HEK293T (cell line): ENCODE results near the gene RBM10.

Experiments
- CTCF ChIA-PET: fragments of 350-600 bp; formaldehyde crosslinking; extraction: SDS; loops from one replicate; lab custom pipeline; 2021; ENCODE audit warnings: antibody characterized with exemption, inconsistent platforms; lab: Yijun Ruan, JAX
- POLR2A ChIA-PET: fragments of 350-600 bp; formaldehyde crosslinking; extraction: SDS; loops from one replicate; lab custom pipeline; 2020; ENCODE audit warnings: antibody characterized with exemption, inconsistent platforms; lab: Yijun Ruan, JAX
- DNase-seq: peaks from one replicate; pipeline ENCODE4 v3.0.0; 2012; ENCODE audit warnings: mixed read lengths; ENCODE audit errors: extremely low spot score
- ARNT ChIP-seq: fragments of 450-650 bp; IDR thresholded peaks from 2 replicates; pipeline ENCODE4 v1.6.1; 2017; ENCODE audit warnings: mild to moderate bottlenecking
- BHLHE40 ChIP-seq: fragments of 450-650 bp; IDR thresholded peaks from 2 replicates; pipeline ENCODE4 v1.6.1; 2016; ENCODE audit warnings: mild to moderate bottlenecking, moderate library complexity, borderline replicate concordance
- CTBP1 ChIP-seq: fragments of 450-650 bp; IDR thresholded peaks from 2 replicates; pipeline ENCODE4 v1.6.1; 2016; ENCODE audit warnings: borderline replicate concordance
- ELF4 ChIP-seq: fragments of 450-650 bp; IDR thresholded peaks from 2 replicates; pipeline ENCODE4 v1.6.1; 2017; ENCODE audit warnings: antibody characterized with exemption
- FOXA1 ChIP-seq: fragments of 450-650 bp; IDR thresholded peaks from 2 replicates; pipeline ENCODE4 v1.6.1; 2016; ENCODE audit warnings: mild to moderate bottlenecking
- FOXK2 ChIP-seq: fragments of 450-650 bp; IDR thresholded peaks from 2 replicates; pipeline ENCODE4 v1.6.1; 2016; ENCODE audit warnings: mild to moderate bottlenecking
- FOXM1 ChIP-seq: fragments of 450-650 bp; IDR thresholded peaks from 2 replicates; pipeline ENCODE4 v1.6.1; 2017; ENCODE audit warnings: mild to moderate bottlenecking, borderline replicate concordance
- HDGF ChIP-seq: fragments of 450-650 bp; IDR thresholded peaks from 2 replicates; pipeline ENCODE4 v1.6.1; 2017; ENCODE audit warnings: antibody characterized with exemption, borderline replicate concordance
- L3MBTL2 ChIP-seq: fragments of 450-650 bp; conservative IDR thresholded peaks from 2 replicates; pipeline ENCODE4 v1.6.1; 2016; ENCODE audit warnings: mild to moderate bottlenecking
- LEF1 ChIP-seq: fragments of 450-650 bp; IDR thresholded peaks from 2 replicates; pipeline ENCODE4 v1.6.1; 2017; ENCODE audit warnings: mild to moderate bottlenecking, borderline replicate concordance
- NFRKB ChIP-seq: fragments of 450-650 bp; IDR thresholded peaks from 2 replicates; pipeline ENCODE4 v1.6.1; 2016; ENCODE audit warnings: mild to moderate bottlenecking, moderate library complexity
- SP1 ChIP-seq: fragments of 450-650 bp; IDR thresholded peaks from 2 replicates; pipeline ENCODE4 v1.6.1; 2017
- SUZ12 ChIP-seq: fragments of 450-650 bp; IDR thresholded peaks from 2 replicates; pipeline ENCODE4 v1.6.1; 2016; ENCODE audit warnings: mild to moderate bottlenecking
- TARDBP ChIP-seq: fragments of 450-650 bp; IDR thresholded peaks from 2 replicates; pipeline ENCODE4 v1.6.1; 2016
- ZNF384 ChIP-seq: fragments of 450-650 bp; IDR thresholded peaks from 2 replicates; pipeline ENCODE4 v1.6.1; 2016
- TF ChIP-seq, protein P1 (sequence below): fragments of 450-650 bp; IDR thresholded peaks from 2 replicates; pipeline ENCODE4 v1.6.1; 2016

Gene RBM10

DNA sequence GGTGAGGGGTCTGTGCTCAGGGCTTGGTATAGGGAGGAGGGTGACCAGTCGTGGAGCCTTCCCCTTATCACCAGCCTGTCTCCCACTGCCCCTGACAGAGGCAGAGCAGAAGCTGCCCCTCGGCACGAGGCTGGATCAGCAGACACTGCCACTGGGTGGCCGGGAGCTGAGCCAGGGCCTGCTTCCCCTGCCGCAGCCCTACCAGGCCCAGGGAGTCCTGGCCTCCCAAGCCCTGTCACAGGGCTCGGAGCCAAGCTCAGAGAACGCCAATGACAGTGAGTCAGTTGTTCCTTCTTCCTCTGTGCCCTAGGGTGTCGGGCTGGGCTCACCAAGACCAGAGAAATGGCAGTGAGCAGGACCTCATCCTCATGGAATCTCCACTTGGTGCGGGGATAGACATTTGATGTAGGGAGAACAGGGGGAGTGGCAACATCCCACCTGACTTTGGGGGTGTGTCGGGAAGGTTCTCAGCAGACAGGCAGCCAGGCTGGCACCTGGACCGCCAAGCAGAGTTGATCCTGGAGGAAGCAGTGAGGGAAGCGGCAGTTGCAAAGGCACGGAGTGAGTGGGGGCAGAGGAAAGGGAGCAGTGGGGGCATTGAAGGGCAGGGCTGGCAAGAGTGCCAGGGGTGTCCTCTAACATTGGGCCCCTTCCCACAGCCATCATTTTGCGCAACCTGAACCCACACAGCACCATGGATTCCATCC, 34.4 kb downstream of the RBM10 start:
- DNase-seq = no peak
- CTCF ChIA-PET = no interaction called here
- no peak for TF ChIP-seq SUZ12
- TF ChIP-seq BHLHE40 = no peak
- POLR2A ChIA-PET = no interaction called here

DNA sequence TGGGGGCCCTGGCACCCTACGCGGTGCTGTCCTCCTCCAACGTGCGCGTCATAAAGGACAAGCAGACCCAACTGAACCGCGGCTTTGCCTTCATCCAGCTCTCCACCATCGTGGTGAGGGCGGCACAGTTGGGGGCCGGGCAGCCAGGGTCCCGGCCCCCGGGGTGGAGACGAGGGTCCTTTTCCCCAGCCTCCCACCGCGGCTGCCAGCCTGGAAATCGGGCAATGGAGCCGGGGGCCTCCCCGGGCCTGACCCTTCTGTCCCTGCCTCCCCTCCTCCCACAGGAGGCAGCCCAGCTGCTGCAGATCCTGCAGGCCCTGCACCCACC, 34.9 kb downstream of the RBM10 start:
- no peak for TF ChIP-seq CTBP1
- TF ChIP-seq ELF4 = no peak
- no peak for TF ChIP-seq SP1
- no peak for TF ChIP-seq TARDBP
- TF ChIP-seq NFRKB = no peak
- no peak for TF ChIP-seq L3MBTL2
- TF ChIP-seq ZNF384 = no peak
- TF ChIP-seq FOXM1 = no peak
- no peak for TF ChIP-seq FOXK2
- no peak for TF ChIP-seq HDGF
- no peak for TF ChIP-seq FOXA1
- ChIA-PET CTCF (no interaction called here), POLR2A (no interaction called here)
- DNase-seq = no peak

DNA sequence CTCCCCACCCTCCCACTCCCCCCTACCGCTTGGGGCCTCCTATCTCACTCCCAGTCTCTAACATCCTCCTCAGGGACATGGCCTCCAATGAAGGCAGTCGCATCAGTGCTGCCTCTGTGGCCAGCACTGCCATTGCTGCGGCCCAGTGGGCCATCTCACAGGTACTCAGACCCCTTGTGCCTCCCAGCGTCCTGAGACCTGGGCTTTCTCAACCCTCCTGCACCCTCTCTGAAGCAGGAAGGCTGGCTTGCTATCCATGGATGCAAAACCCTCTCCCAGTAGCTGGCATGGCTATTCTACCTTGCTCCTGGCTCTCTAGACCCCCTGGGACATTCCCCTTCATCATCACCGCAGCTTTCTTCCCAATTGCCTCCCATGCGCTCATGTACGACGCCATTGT, 35.3 kb downstream of the RBM10 start:
- ChIA-PET POLR2A (no interaction called here), CTCF (no interaction called here)
- TF ChIP-seq HDGF (no peak), L3MBTL2 (no peak), ZNF384 (no peak), SUZ12 (no peak), FOXA1 (no peak), NFRKB (no peak), ELF4 (no peak), CTBP1 (no peak), LEF1 (no peak), SP1 (no peak), FOXM1 (no peak), TARDBP (no peak), BHLHE40 (no peak), ARNT (no peak), FOXK2 (no peak)
- TF ChIP-seq, protein P1, sequence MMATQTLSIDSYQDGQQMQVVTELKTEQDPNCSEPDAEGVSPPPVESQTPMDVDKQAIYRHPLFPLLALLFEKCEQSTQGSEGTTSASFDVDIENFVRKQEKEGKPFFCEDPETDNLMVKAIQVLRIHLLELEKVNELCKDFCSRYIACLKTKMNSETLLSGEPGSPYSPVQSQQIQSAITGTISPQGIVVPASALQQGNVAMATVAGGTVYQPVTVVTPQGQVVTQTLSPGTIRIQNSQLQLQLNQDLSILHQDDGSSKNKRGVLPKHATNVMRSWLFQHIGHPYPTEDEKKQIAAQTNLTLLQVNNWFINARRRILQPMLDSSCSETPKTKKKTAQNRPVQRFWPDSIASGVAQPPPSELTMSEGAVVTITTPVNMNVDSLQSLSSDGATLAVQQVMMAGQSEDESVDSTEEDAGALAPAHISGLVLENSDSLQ = no peak
- no peak for DNase-seq

DNA sequence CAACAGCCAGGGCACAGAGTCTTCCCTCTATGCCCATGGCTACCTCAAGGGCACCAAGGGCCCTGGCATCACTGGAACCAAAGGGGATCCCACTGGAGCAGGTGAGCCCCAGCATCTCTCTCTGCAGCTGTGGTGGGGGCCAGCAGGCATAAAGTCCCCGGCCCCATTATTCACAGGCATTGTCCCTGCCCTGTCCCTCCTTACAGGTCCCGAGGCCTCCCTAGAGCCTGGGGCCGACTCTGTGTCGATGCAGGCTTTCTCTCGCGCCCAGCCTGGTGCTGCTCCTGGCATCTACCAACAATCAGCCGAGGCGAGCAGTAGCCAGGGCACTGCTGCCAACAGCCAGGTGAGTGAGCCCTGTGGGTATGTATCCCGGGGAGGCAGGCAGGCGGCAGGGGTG, 36.3 kb downstream of the RBM10 start:
- ChIA-PET POLR2A (no interaction called here), CTCF (no interaction called here)
- TF ChIP-seq FOXA1 (no peak), SUZ12 (no peak), NFRKB (no peak), CTBP1 (no peak), FOXK2 (no peak), HDGF (no peak)
- no peak for DNase-seq

DNA sequence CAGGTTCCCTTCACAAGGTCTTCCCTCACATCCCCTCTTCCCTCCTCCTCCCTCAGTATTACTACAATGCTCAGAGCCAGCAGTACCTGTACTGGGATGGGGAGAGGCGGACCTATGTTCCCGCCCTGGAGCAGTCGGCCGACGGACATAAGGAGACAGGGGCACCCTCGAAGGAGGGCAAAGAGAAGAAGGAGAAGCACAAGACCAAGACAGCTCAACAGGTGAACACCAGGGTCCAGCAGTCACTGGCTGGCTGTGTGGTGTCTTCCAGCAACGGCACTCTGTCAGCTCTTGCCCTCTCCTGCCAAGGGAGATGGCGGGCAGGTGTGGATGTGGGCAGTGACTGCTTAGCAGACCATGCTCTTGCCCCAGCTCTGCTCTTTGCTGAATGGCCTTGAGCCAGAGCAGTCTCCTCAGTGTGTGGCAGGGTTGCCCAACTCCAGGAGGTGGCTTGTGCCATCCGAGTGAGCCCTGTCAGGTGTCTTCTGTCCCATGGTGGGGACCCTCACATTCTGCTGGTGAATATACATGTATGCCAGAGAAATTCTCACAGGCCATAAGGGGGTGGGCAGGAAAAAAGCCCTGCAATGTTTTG, 37.2 kb downstream of the RBM10 start:
- POLR2A ChIA-PET = no interaction called here

DNA sequence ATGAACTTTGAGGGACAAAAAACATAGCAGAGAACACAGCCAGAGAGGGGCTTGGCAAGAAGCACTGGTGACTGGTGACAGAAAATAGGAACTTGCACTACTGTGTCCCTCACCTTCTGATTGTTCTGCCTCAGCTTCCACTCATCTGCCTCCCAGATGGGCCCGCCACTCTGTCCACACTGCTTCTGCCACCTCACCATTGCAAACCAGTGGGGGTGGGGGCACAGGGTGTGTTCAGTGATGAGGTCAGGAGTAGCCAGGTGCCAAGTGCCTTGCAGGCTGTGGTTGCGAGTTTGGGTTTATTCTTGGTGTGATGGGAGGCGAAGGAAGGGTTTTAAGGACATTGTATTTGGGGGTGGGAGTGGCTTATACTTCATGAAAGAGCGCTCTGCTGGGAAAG, 39.5 kb downstream of the RBM10 start:
- ChIA-PET POLR2A (no interaction called here), CTCF (no interaction called here)
- DNase-seq = no peak
- no peak for TF ChIP-seq LEF1
- TF ChIP-seq BHLHE40 = no peak
- no peak for TF ChIP-seq CTBP1
- no peak for TF ChIP-seq FOXK2

More for the DNA sequence above, 37.2 kb downstream of the RBM10 start:
- CTCF ChIA-PET = no interaction called here
- no peak for TF ChIP-seq ELF4
- no peak for DNase-seq

DNA sequence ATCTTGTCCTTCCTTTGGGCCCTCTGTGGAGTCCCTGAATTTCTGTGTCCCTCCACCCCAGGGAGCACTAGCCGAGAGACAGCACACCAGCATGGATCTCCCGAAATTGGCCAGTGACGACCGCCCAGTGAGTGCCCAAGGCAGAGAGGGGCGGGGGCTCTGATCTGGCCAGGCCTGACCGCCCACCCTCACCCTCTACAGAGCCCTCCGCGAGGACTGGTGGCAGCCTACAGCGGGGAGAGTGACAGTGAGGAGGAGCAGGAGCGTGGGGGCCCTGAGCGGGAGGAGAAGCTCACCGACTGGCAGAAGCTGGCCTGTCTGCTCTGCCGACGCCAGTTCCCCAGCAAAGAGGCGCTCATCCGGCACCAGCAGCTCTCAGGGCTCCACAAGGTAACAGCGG, 40.2 kb downstream of the RBM10 start:
- ChIA-PET CTCF (no interaction called here), POLR2A (interaction anchor here (1.0 kb wide), 1 partner anchor 40 kb away, joined by 3 read pairs; the partner anchor contains the start of gene RBM10)
- no peak for DNase-seq
- TF ChIP-seq CTBP1 (no peak), HDGF (no peak), NFRKB (no peak)

DNA sequence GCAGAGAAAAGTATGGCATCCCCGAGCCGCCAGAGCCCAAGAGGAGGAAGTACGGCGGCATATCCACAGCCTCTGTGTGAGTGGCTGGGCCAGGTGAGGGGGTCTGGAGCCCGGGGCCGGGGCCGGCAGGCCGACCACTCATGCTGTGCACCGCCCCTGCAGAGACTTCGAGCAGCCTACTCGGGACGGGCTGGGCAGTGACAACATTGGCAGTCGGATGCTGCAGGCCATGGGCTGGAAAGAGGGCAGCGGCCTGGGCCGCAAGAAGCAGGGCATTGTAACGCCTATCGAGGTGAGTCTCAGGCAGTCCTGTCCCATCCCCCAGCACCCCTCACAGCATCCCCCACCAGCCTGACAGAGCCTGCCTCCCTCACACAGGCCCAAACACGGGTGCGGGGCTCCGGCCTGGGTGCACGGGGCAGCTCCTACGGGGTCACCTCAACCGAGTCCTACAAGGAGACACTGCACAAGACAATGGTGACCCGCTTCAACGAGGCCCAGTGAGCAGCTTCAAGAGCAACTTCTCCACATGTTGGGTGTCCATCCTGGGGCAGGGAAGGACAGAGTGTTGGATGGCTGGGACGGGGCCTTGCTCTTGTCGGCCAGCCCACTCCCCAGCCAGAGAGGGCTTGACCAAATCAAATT, 41.2 kb downstream of the RBM10 start:
- ChIA-PET CTCF (no interaction called here), POLR2A (interaction anchor here (1.0 kb wide), 1 partner anchor 41 kb away, joined by 3 read pairs; the partner anchor contains the start of gene RBM10)
- TF ChIP-seq CTBP1 = no peak
- DNase-seq = no peak
